Loucy (cell line): Measurements from ENCODE around the gene CLEC16A.

Experiments used
- H2AFZ ChIP-seq: fragments of 200-600 bp; sonication (generic); 2 replicates; pipeline ENCODE4 v1.6.0; 2016; ENCODE audit warnings: antibody characterized with exemption, mild to moderate bottlenecking, low read length, moderate library complexity
- H3F3A ChIP-seq: fragments of 200-600 bp; 2 replicates; pipeline ENCODE4 v1.6.0; 2016; ENCODE audit warnings: antibody characterized with exemption, low read depth, mild to moderate bottlenecking
- H3K27me3 ChIP-seq: fragments of 200-600 bp; sonication (generic); 2 replicates; pipeline ENCODE4 v1.6.1; 2014; ENCODE audit warnings: low read length, mild to moderate bottlenecking; ENCODE audit not compliant: insufficient read depth, poor library complexity, severe bottlenecking
- H3K36me3 ChIP-seq: fragments of 200-600 bp; sonication (generic); 2 replicates; pipeline ENCODE4 v1.6.1; 2016; ENCODE audit warnings: low read length; ENCODE audit not compliant: insufficient read depth
- H3K4me1 ChIP-seq: fragments of 200-600 bp; sonication (generic); 2 replicates; pipeline ENCODE4 v1.5.1; 2014; ENCODE audit warnings: low read length, mild to moderate bottlenecking; ENCODE audit not compliant: insufficient read depth, poor library complexity, severe bottlenecking
- H3K4me2 ChIP-seq: fragments of 200-600 bp; sonication (generic); 2 replicates; pipeline ENCODE4 v1.6.0; 2014; ENCODE audit warnings: antibody characterized with exemption, low read length, low read depth, mild to moderate bottlenecking; ENCODE audit not compliant: poor library complexity, severe bottlenecking
- H3K4me3 ChIP-seq: fragments of 200-600 bp; sonication (generic); 2 replicates; pipeline ENCODE4 v1.5.1; 2014; ENCODE audit warnings: low read length, mild to moderate bottlenecking, mixed read lengths; ENCODE audit not compliant: poor library complexity, severe bottlenecking
- H3K79me2 ChIP-seq: fragments of 200-600 bp; sonication (generic); 2 replicates; pipeline ENCODE4 v1.6.1; 2014; ENCODE audit warnings: low read length; ENCODE audit not compliant: insufficient read depth
- H3K9ac ChIP-seq: fragments of 200-600 bp; sonication (generic); 2 replicates; pipeline ENCODE4 v1.6.0; 2014; ENCODE audit warnings: mild to moderate bottlenecking, low read depth, low read length, moderate library complexity; ENCODE audit not compliant: poor library complexity, severe bottlenecking
- H3K9me2 ChIP-seq: fragments of 200-600 bp; sonication (generic); replicated peaks from 2 replicates; pipeline ENCODE4 v1.6.1; 2016; ENCODE audit warnings: low read depth, low read length, mixed read lengths
- H3K9me3 ChIP-seq: fragments of 200-600 bp; sonication (generic); 2 replicates; pipeline ENCODE4 v1.6.1; 2014; ENCODE audit warnings: mild to moderate bottlenecking, antibody characterized with exemption, low read length, low read depth; ENCODE audit not compliant: insufficient read depth
- H4K20me1 ChIP-seq: fragments of 200-600 bp; sonication (generic); 2 replicates; pipeline ENCODE4 v1.6.0; 2014; ENCODE audit warnings: antibody characterized with exemption, low read length, mild to moderate bottlenecking; ENCODE audit not compliant: insufficient read depth, poor library complexity, severe bottlenecking
- EZH2phosphoT487 ChIP-seq: fragments of 200-600 bp; IDR thresholded peaks from 2 replicates; pipeline ENCODE4 v1.6.1; 2018; ENCODE audit warnings: antibody characterized with exemption, mild to moderate bottlenecking, moderate library complexity, borderline replicate concordance
- TF ChIP-seq, protein P1 (sequence below): fragments of 200-600 bp; sonication (generic); conservative IDR thresholded peaks from 2 replicates; pipeline ENCODE4 v1.5.1; 2014; ENCODE audit warnings: mild to moderate bottlenecking, antibody characterized with exemption, low read length

CLEC16A gene

GRCh38 chr16:10919003-10919351, 25.4 kb upstream of the CLEC16A start:
- Histone ChIP-seq H3K9me2 (no peaks in the 10 kb centered on the region), H4K20me1 (no peaks in the 10 kb centered on the region), H3K9ac (no peak overlapping the region), H3K4me2 (no peak overlapping the region), H3K4me1 (no peaks in the 10 kb centered on the region), H2AFZ (no peak overlapping the region), H3K79me2 (no peaks in the 10 kb centered on the region), H3F3A (no peaks in the 10 kb centered on the region), H3K9me3 (no peaks in the 10 kb centered on the region), H3K36me3 (no peaks in the 10 kb centered on the region), H3K4me3 (no peak overlapping the region), H3K27me3 (no peaks in the 10 kb centered on the region)
- TF ChIP-seq, protein P1, sequence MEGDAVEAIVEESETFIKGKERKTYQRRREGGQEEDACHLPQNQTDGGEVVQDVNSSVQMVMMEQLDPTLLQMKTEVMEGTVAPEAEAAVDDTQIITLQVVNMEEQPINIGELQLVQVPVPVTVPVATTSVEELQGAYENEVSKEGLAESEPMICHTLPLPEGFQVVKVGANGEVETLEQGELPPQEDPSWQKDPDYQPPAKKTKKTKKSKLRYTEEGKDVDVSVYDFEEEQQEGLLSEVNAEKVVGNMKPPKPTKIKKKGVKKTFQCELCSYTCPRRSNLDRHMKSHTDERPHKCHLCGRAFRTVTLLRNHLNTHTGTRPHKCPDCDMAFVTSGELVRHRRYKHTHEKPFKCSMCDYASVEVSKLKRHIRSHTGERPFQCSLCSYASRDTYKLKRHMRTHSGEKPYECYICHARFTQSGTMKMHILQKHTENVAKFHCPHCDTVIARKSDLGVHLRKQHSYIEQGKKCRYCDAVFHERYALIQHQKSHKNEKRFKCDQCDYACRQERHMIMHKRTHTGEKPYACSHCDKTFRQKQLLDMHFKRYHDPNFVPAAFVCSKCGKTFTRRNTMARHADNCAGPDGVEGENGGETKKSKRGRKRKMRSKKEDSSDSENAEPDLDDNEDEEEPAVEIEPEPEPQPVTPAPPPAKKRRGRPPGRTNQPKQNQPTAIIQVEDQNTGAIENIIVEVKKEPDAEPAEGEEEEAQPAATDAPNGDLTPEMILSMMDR: no peak
- no peak for TF ChIP-seq EZH2phosphoT487

DNA sequence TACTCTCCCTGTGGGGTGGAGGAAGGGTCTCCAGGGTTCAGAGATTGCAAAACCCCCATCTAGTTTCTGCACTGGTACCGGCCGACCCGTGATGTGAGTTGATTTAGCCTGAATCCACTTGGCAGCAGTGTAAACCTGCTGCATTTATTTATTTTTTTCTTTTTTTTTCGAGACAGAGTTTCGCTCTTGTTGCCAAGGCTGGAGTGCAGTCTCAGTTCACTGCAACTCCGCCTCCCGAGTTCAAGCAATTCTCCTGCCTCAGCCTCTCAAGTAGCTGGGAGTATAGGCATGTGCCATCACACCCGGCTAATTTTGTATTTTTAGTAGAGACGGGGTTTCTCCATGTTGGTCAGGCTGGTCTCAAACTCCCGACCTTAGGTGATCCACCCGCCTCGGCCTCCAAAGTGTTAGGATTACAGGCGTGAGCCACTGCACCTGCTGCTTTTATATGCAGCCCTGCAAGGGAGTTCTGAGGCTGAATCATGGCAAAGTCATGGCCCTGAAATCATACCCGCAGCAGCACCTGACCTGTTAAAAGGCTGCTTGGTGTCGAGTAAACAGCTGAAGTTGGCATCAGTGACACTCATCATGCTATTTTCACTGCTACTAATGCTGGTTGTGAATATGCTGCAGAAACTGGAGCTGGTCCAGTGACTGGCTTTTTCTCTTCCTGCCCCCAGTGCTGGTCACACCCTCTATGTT, 23.5 kb upstream of the CLEC16A start:
- TF ChIP-seq EZH2phosphoT487: no peak
- TF ChIP-seq, protein P1: no peak
- H3K36me3 ChIP-seq: no peaks in the 10 kb centered on the region
- no peak overlapping the region for H2AFZ ChIP-seq

GRCh38 chr16:10921536-10922327, 22.6 kb upstream of the CLEC16A start:
- H2AFZ ChIP-seq: no peak overlapping the region
- no peaks in the 10 kb centered on the region for H4K20me1 ChIP-seq
- H3K9ac ChIP-seq: no peak overlapping the region

More for the DNA sequence above, 23.5 kb upstream of the CLEC16A start:
- H3K9me2 ChIP-seq: no peaks in the 10 kb centered on the region
- no peak overlapping the region for H3K4me3 ChIP-seq
- no peak overlapping the region for H3K9ac ChIP-seq
- no peaks in the 10 kb centered on the region for H3K27me3 ChIP-seq
- no peaks in the 10 kb centered on the region for H3F3A ChIP-seq
- no peaks in the 10 kb centered on the region for H3K9me3 ChIP-seq
- no peaks in the 10 kb centered on the region for H4K20me1 ChIP-seq
- H3K4me2 ChIP-seq: no peak overlapping the region
- H3K4me1 ChIP-seq: no peaks in the 10 kb centered on the region
- no peaks in the 10 kb centered on the region for H3K79me2 ChIP-seq

More at GRCh38 chr16:10921536-10922327, 22.6 kb upstream of the CLEC16A start:
- Histone ChIP-seq H3K4me1 (no peaks in the 10 kb centered on the region), H3K79me2 (no peaks in the 10 kb centered on the region), H3K36me3 (no peaks in the 10 kb centered on the region), H3K4me2 (no peak overlapping the region), H3K27me3 (no peaks in the 10 kb centered on the region), H3F3A (no peaks in the 10 kb centered on the region), H3K4me3 (no peak overlapping the region), H3K9me2 (no peaks in the 10 kb centered on the region), H3K9me3 (no peaks in the 10 kb centered on the region)
- no peak for TF ChIP-seq EZH2phosphoT487
- TF ChIP-seq, protein P1: no peak
